HEK293 (cell line): ENCODE measurements around the gene FSCN2.

Experiments used
- MZF1 ChIP-seq: fragments of 450-650 bp; formaldehyde crosslinking; IDR thresholded peaks from 2 replicates; pipeline ENCODE4 v1.5.1; 2017; ENCODE audit warnings: missing biosample characterization, missing genetic modification characterization, borderline replicate concordance
- PRDM1 ChIP-seq: fragments of 450-650 bp; formaldehyde crosslinking; IDR thresholded peaks from 2 replicates; pipeline ENCODE4; 2016; ENCODE audit warnings: missing biosample characterization, missing genetic modification characterization
- SP2 ChIP-seq: fragments of 450-650 bp; formaldehyde crosslinking; IDR thresholded peaks from 2 replicates; pipeline ENCODE4 v1.5.1; 2016; ENCODE audit warnings: missing biosample characterization, missing genetic modification characterization
- YY2 ChIP-seq: fragments of 450-650 bp; formaldehyde crosslinking; IDR thresholded peaks from 2 replicates; pipeline ENCODE4 v1.5.1; 2016; ENCODE audit warnings: missing biosample characterization, missing genetic modification characterization
- TF ChIP-seq, protein P1 (sequence below): fragments of 450-650 bp; formaldehyde crosslinking; IDR thresholded peaks from 2 replicates; pipeline ENCODE4 v1.5.1; 2016; ENCODE audit warnings: missing biosample characterization, missing genetic modification characterization
- TF ChIP-seq, protein P2 (sequence below): fragments of 450-650 bp; formaldehyde crosslinking; IDR thresholded peaks from 2 replicates; pipeline ENCODE4 v1.5.1; 2016; ENCODE audit warnings: missing biosample characterization, missing genetic modification characterization

DNA sequence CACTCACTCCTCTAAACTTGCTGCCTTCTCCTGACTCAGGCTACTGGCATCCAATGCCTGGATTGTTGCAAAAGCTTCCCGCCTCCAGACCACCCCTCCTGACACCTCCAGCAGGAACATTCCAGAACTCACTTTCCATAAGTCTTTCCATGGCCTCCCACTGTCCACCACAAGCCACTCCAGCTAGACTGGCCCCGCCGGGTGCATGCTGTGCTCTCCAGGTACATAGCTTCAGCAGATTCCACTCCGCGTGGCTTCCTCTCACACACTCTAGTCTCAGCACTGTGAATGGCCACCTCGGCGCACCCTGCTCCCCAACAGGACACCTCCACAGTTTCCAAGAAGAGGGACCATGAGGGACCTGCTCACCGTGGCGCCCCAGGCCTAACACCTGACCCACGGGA, 49.9 kb downstream of the FSCN2 start:
- TF ChIP-seq, protein P1, sequence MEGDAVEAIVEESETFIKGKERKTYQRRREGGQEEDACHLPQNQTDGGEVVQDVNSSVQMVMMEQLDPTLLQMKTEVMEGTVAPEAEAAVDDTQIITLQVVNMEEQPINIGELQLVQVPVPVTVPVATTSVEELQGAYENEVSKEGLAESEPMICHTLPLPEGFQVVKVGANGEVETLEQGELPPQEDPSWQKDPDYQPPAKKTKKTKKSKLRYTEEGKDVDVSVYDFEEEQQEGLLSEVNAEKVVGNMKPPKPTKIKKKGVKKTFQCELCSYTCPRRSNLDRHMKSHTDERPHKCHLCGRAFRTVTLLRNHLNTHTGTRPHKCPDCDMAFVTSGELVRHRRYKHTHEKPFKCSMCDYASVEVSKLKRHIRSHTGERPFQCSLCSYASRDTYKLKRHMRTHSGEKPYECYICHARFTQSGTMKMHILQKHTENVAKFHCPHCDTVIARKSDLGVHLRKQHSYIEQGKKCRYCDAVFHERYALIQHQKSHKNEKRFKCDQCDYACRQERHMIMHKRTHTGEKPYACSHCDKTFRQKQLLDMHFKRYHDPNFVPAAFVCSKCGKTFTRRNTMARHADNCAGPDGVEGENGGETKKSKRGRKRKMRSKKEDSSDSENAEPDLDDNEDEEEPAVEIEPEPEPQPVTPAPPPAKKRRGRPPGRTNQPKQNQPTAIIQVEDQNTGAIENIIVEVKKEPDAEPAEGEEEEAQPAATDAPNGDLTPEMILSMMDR (tag by site-specific recombination), result no peak
- TF ChIP-seq, protein P2, sequence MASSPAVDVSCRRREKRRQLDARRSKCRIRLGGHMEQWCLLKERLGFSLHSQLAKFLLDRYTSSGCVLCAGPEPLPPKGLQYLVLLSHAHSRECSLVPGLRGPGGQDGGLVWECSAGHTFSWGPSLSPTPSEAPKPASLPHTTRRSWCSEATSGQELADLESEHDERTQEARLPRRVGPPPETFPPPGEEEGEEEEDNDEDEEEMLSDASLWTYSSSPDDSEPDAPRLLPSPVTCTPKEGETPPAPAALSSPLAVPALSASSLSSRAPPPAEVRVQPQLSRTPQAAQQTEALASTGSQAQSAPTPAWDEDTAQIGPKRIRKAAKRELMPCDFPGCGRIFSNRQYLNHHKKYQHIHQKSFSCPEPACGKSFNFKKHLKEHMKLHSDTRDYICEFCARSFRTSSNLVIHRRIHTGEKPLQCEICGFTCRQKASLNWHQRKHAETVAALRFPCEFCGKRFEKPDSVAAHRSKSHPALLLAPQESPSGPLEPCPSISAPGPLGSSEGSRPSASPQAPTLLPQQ (tag by site-specific recombination), result no peak
- TF ChIP-seq SP2 (tag by site-specific recombination) (no peak), MZF1 (tag by site-specific recombination) (no peak), PRDM1 (tag by site-specific recombination) (no peak), YY2 (tag by site-specific recombination) (no peak)
